ENCODE data around the gene ATAD3C.

DNA sequence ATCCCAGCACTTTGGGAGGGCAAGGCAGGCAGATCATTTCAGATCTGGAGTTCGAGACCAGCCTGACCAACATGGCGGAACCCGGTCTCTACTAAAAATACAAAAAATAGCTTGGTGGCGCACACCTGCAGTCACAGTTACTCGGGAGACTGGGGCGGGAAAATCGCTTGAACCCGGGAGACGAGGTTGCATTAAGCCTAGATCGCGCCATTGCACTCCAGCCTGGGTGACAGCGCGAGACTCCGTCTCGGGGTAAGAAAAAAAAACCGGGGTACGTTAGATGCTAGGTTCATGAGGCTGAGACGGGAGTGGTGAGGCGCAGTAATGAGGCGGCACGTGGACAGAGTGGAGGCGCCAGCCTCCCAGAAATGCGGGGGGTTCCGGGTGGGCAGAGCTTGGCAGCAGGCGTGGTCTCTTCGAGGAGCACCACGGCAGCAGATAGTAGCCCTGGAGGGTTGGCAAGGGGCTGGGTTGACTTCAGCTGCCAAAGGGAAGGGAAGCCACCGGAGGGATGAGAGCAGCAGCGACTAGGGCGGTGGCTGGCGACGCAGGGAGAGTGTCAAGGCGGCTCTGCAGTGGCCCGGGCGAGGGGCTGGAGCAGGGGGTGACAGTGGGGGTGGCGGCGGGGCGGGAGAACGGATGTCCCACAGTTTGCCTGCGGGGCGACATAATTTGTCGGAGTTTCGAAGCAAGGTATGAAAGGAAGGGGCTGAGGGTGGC lies 43.2 kb upstream of the ATAD3C start:
- TF ChIP-seq, protein P1, sequence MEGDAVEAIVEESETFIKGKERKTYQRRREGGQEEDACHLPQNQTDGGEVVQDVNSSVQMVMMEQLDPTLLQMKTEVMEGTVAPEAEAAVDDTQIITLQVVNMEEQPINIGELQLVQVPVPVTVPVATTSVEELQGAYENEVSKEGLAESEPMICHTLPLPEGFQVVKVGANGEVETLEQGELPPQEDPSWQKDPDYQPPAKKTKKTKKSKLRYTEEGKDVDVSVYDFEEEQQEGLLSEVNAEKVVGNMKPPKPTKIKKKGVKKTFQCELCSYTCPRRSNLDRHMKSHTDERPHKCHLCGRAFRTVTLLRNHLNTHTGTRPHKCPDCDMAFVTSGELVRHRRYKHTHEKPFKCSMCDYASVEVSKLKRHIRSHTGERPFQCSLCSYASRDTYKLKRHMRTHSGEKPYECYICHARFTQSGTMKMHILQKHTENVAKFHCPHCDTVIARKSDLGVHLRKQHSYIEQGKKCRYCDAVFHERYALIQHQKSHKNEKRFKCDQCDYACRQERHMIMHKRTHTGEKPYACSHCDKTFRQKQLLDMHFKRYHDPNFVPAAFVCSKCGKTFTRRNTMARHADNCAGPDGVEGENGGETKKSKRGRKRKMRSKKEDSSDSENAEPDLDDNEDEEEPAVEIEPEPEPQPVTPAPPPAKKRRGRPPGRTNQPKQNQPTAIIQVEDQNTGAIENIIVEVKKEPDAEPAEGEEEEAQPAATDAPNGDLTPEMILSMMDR (IDR thresholded peaks at IDR 0.05), result no peak
- no peak for TF ChIP-seq POLR2A (IDR thresholded peaks at IDR 0.05)

All from upper lobe of left lung (tissue), 4 donors.